ENCODE data around the gene FRMD4A.

The FRMD4A gene

DNA sequence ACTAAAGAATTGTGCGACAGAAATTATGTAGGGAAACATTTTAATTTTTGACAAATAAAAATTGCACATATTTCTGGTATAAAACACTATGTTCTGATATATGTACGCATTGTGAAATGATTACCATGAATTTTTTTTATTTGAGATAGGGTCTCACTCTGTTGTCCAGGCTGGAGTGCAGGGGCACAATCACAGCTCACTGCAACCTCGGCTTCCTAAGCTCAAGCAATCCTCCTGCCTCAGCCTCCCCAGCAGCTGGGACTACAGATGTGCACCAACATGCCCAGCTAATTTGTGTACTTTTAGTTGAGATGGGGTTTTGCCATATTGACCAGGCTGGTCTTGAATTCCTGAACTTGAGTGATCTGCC, 149.2 kb downstream of the FRMD4A start:
- no peak for DNase-seq

DNA sequence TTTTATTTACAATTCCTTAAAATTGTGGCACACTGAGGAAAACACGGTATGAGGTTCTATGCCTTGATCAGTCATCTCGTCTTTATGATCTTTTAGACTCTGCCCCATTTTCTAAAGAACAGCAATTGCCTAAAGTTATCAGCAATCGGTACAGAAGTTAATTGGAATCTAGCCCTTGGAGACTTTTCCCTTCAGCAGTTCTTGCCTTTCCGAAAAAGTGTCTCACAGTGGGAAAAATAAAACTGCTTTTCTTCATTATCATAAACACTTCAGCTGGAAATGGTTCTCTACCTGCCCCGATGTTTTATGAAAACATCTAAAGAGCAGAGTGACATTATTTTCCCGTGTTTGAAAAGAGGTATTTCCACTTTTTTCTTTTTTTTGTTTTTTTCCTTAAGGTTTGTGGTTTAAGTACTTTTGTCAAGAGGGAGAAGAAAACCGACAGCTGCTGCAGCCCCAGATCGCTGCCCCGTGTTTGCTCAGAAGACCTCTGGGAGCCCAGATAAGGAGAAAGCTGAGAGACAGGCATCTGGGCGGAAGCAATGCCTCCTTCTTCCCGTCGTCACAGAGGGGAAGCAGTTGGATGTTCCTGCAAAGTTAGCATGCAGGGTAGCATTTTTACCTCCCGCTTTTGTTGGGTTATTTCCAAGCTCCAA, 149.7 kb downstream of the FRMD4A start:
- peak; percentile 63 for DNase-seq

DNA sequence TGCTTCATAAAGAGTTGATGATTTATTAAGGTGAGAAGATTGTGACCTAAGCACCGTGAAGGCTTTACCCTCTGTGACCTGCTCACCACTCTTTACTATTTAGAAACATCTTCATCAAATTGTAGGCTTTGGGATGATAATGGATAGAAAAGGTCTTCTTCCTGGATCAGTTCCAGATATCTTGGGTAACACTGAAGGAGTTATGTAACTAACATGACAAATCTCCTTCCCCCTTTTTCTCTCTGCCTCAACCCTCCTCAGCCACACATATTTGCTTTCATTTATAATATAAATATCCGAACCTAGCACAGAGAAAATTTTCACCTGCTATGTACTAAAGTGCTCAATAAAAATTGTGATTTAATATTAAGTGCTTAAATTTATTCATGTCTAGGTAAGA, 151.5 kb downstream of the FRMD4A start:
- DNase-seq: no peak

DNA sequence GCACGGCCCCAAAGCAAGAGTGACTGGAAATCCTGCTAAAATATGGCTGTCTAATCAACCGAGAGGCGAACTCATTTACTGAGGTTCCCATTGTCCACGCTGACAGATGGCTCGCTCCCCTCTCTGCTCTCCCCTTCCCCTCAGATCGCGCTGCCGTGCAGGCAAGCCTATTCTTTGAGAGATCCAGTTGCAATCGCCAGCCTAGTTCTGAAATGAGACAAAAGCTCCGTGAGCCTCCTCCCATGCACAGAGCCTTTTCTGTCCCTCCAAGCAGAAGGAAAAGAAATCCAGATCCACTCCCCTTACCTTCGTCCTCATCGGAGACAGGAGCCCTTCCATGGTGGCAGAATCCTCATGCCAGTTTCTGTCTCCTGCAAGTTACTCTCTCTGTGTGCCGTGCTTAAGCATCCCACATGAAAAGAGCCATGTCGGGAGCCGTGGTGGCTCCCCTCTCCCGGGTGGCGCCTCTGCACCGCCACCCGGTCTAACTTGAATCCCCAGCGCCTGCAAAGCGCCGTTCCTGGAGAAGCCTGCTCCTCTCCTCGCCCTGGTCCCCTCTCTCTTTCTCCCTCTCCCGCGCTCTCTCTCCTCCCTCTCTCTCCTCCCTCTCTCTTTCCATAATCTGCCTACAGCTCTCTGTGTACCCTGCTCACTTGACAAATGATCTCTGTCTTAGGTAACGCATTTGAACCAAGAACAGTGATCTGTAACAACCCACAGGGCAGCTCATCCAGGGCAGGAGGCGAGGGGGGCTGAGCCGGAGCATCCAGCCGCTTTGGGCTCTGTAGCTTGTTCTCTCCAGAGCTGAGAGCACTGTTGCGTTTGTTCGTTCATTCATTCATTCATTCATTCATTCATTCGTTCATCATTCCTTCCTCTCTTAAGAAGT, 156.8 kb downstream of the FRMD4A start:
- DNase-seq: no peak

DNA sequence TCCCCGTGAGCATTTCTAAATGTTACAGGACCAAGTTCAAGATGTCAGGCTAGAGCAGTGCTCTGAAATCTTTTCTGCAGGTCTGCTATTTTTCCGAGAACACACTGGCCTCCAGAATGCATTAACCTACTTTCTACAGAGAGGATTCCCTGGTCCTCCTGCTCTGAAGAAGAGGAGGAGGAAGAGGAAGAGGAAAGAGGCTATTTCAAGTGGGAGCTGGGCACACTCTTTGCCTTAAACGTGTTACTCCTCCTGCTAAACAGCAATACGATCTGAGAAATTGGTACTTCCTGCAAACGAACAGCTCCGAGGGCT, 157.4 kb downstream of the FRMD4A start:
- DNase-seq: no peak

DNA sequence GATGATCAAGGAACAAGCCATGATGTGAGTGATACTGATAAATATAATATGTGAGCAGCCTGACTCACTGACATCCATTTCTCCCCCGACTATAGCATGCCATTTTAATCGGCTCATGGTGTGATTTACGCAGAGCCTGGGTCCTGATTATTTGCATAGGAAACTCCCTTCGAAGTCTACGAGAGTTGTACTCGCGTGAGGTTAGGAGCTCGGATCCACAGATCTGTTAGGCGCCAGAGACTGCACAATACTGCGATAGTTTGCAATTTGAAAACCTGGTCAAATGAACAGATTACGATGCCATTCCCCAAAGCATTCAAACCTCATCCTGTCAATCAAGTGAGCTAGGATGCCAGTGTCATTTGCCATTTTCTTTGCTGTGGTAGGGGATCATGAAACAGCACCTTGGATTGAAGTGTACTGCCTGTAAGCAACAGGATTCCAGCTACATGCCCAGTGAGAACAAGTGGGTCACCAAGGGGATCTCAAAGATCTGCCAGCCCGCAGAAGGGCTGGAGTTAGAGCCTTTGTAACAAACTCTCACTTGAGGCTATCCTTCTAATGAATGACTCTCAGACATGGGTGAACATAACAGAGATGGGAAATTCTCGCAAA, 158.3 kb downstream of the FRMD4A start:
- DNase-seq: no peak

DNA sequence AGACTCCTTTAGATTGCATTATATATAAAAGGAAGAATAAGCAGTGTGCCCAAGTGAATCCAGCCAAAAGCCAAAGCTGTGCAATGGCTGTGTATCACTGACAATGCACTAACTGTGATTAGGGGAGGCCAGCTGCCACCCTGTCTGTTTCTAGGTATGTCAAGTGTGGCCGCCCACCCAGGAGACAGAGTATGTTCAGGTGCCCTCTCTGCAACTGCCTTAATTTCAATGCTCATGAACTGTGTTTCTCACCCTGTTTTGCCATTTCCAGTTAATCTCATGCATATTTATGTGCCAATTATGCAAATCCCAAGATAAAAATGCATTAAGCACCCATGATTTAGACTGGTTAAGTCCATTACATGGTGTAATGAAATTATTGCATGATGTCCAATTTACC, 159.4 kb downstream of the FRMD4A start:
- no peak for DNase-seq

DNA sequence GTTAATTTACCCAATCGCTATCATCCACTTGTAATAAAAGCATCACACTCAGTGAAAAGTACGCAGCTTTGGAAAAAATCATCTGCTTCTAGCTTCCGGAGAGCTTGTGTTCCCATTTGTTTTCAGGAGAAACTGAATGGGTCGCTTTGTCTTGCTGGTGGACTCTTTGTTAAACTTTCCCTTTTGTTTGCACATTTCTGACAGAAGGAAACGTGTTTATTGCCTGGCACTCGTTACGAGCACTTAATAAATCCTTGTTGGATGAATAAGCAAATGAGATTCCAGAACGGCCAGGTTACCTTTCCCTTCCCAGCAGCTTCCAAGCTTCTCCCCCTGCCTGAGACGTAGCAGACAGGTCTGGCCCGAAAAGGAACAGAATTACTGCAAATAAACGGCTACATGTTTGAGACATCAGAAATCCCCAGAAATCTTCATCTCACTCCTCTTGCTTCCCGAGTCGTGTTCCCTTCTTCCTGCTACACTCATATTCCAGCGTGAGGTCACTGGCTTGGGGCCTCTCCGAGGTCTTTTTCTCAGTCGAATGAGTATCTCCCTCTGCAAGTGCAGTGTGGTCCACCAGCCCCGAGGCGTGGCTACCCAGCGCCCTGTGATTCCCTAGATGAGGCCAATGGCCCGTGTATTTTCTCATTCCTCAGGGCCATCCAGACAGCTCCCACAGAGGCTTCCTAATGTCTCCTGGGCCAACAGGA, 167.2 kb downstream of the FRMD4A start:
- no peak for DNase-seq

DNA sequence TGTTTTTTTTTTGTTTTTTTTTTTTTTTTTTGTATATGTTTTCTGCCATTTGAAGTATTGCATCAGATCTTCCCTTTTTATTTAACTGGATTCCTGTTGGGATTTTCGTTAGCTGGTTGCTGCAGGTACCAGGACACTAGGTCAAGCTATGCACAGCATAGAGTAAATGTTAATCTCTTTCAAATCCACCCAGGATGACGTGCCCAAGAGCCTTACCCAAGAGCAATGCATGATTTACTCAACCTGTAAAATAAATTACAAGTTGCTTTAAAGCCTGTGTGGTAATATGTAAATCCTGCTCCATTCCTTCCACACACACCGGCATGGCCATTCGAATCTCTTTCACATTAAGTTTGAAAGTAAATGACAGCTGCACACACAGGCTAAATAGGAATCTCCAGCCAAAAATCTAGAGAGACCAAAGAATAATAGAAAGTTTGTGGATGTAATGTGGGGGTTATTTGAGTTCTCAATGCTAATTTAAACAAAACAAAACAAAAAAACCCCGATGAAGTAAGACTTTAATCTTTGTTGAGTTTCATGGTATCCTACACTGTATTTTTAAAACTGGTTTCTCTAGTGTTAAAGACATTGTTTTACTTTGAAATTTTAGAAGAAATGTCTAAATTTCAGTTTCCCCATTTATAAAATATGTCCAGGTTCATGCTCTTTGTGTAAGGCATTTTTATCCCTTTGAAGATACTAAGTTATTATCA, 167.9 kb downstream of the FRMD4A start:
- DNase-seq: no peak

DNA sequence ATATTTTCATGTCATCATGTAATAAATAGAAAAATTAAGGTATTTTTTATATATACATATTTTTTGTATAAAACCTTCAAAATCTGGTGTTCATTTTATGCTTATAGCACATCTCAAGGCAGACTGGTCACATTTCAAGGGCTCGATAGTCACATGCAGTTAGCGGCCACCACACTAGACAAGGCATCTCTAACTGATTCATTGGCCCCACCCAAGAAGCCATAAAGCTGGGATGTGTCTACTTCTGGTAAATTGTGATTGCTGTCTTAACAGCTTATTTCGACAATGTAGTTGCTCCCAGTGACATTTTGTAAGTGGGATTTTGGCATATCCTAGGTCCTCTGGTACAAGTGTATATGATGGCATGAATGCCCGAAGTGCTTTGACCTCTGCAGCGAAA, 168.7 kb downstream of the FRMD4A start:
- no peak for DNase-seq

DNA sequence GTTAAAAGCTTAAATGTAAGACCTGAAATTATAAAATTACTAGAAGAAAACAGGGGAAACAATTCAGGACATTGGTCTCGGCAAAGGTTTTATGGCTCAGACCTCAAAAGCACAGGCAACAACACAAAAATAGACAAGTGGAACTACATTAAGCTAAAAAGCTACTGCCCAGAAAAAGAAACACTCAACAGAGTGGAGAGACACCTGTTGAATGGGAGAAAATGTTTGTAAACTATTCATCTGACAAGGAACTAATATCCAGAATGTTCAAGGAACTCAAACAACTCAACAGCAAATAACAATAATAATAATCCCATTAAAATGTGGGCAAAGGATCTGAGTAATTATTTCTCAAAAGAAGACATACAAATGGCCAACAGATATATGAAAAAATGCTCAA, 170.4 kb downstream of the FRMD4A start:
- no peak for DNase-seq

DNA sequence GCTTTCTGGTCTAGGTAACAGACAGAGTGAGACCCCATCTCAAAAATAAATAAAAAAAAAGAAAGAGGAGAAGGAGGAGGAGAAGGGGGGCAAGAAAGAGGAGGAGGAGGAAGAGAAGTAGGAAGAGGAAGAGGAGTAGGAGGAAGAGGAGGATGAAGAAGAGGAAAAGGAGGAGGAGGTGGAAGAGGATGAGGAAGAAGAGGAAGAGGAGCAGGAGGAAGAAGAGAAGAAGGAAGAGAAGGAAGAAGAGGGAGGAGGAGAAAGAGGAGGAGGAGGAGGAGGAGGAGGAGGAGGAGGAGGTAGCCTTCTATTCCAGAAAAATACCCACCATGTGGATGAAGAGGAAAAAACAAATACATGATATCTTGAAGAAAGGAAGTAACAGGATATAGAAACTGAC, 172.1 kb downstream of the FRMD4A start:
- no peak for DNase-seq

DNA sequence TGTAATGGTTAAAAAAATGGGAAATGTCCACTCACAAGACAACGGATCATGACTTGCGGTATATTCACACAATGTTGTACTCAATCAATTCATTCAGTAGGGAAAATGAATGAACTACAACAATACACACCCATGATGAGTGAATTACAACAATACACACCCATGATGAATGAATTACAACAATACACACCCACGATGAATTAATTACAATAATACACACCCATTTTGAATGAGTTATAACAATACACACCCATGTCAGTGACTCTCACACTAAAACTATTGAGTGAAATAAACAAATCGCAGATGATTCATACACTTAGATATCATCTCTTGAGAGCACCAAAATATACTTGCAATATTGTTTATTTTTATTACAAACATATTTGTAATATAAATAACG, 174.6 kb downstream of the FRMD4A start:
- DNase-seq: no peak

DNA sequence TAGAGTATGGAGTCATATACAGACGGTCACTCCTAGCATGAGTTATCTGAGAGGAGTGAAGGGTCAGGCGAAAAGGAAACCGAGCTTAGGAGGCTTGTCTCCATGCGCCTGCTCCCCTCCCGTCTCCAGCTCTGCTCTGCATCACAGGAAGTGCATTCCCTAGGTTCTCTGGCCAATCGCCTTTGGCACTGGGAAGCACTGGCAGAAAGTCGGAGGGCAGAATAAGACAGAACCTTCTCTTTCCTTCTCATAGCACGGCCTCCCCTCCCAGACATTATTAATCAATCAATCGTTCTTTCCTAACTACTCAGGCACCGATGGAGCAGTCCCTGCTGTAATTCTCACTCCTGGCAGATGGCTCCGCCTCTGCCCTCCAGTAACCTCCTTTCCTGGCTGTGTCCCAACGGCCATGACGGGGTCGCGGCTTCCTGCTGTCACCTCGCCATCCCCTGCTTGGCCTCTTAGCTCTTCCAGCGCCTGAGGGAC, 177.1 kb downstream of the FRMD4A start:
- no peak for DNase-seq

DNA sequence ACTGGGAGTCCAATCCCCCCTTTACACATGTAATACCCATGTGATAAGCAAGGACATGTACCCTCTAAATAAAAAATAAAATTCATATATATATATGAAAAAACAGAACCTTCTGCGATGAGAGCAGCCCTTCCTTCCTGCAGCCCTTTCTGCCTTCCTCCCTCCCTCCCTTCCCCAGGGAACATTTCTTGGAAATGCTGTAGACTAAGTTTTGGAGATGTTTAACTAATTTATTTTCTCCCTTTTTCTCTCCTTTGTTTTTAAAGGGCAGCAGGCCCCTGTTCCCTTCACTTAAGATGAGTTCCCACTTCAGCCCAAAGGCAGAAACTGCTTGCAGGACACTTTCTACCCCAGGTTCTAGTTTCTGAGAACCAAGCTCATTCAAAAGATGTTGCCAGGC, 179.2 kb downstream of the FRMD4A start:
- DNase-seq: no peak

DNA sequence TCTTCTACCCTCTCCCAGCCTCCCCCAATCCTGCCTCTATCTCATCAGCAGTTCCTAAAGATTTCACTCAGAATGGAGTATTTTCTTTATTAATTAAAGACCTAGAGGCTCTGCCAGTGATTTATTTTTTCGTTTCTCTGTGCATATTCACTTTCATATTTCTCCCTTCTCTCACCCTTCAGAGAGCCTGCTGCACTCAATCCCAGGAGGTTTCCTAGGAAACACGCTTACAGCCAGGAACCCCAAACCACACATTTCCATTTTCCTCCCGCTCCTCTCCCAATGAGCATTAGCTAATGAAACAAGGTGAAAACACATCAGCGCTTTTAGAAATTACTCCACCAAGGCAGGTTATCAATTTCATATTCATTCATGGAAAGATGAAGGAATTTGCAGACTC, 180.2 kb downstream of the FRMD4A start:
- DNase-seq: no peak

DNA sequence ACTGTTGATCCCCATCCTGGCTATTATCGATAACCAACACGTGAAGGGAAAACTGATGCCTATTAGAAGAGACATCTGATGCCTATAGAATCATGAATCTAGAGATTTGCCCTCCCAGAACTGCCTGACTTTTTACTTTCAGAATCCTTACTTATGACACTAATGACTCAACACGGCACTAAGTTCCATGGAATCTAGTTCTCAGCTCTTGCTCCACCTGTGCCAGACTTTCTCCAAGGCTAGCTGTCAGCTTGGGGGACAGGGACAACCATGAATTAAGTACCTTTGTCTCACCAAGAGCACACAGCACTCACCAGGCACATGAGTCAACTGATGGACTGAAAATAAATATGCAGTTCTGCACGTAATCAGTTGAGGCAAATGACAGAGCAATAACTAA, 184.2 kb downstream of the FRMD4A start:
- no peak for DNase-seq

DNA sequence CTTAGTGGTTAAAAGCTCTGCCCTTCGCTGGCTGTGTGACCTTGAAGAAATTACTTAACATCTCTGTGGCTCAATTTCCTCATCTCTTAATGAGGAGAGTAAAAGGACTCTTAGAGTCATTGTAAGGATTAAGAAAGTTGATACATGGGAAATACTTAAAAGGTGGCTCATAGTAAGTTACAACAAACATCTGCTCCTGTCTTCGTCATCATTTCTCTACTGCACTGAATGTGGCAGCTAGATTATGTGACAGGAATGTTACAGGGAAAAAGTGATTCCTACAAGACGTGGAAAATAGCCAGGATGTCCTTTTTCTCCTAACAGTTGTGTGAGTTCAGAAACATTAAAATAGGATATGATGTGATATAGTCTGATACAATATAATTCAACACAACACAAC, 184.7 kb downstream of the FRMD4A start:
- no peak for DNase-seq

DNA sequence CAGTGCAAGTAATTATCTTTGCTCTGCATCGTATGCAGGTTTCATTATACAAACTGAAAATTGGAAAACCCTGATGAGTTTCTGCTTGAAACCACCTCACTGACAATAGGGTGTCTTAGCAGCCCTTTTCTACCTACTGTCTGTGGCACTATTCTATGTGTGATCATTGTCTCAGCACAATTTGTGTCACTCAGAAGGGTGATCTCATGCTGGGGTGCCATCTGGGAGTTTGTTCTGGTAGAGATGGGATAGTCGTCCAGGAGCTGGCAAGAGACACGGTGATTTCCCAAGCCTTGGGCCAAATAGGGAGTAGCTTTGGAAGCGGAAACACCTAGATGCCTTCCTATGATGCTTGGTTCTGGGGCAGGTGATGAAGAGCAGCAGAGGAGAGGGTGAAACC, 186.3 kb downstream of the FRMD4A start:
- DNase-seq: no peak

DNA sequence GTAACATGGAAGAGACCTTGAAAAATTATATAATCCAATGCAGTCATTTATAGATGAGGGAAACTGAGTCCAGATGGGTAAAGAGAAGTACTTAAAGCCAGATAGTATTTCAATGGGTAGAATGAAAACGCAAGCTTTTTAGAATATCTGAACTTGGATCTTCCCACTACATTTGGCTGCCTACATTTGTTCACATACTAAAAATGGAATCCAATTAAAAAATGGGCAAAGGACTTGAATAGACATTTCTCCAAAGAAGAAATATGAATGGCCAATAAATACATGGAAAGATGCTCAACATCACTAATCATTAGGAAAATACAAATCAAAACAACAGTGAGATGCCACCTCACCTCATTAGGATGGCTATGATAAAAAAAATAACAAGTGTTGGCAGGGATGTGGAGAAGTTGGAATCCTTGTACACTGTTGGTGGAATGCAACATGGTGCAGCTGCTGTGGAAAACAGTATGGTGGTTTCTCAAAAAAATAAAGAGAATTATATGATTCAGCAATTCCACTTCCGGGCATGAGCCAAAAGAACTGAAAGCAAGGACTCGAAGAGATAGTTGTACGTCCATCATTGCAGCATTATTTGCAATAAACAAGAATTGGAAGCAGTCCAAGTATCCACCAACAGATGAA, 188.0 kb downstream of the FRMD4A start:
- no peak for DNase-seq

DNA sequence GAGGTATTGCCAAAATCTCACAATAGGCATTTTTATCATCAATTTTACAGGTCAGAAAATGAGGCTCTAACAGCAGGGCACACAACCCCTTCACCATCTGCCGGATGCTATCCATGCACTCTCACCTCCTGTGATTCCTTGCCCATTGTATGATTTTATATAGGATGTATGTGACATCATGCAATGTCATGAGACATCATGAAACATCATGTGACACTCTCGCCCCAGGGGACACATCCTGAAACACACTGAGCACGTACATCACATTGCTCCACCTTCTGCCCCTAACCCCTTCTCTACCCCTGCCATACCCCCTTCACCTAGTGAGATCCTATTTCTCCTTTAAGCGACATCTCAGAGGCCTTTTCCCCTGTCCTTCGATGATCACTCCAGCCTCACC, 189.4 kb downstream of the FRMD4A start:
- DNase-seq: no peak

DNA sequence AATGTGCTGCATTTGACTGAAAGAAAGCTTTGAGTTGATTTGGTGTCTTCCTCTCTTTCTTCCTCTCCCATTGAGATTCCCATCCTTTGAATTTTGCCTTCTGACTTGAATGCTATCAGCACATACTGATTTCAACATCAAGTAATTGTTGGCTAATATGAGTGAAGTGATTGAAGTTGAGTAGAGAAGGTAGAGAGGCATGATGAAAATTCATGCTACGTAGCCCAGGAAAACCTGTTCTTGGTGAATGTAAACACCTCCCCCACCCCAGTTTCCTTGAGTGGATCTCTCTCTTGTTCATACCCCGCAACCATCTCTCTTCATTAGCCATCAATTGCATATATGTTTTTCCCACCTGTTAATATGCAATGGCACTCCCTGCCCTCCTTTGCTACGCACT, 193.3 kb downstream of the FRMD4A start:
- DNase-seq: no peak
